Measurements from ENCODE around the gene OR6C2.
"Not testable (repeated sequence)": the region's sequence is repeated elsewhere in the genome, so short reads cannot be mapped to it uniquely, and the experiment has no call there.

Gene OR6C2

GRCh38 chr12:55472264-55472663 lies 28.4 kb downstream of the OR6C2 start:
- no peaks in the 10 kb centered on the region for H3K27me3 ChIP-seq (replicated peaks)
- H3K27ac ChIP-seq: no peak overlapping the region
- no peaks in the 10 kb centered on the region for H3K36me3 ChIP-seq (replicated peaks)
- no peak for TF ChIP-seq CTCF (IDR thresholded peaks at IDR 0.05; ENCODE audit: low read depth, low read length, missing control alignments)
- no peak for DNase-seq
- no peak overlapping the region for H3K4me3 ChIP-seq (ENCODE audit: low read depth, low read length)
- in situ Hi-C loops (cut with HindIII; ENCODE audit: low pct_ligation_motif_present, low sequenced_read_pairs): no loop called here

GRCh38 chr12:55479136-55479535 lies 35.3 kb downstream of the OR6C2 start:
- H3K36me3 ChIP-seq (replicated peaks); in situ Hi-C loops (cut with HindIII; ENCODE audit: low pct_ligation_motif_present, low sequenced_read_pairs); H3K27ac ChIP-seq; H3K27me3 ChIP-seq (replicated peaks); H3K4me3 ChIP-seq (ENCODE audit: low read depth, low read length); DNase-seq: not testable (repeated sequence)

- H3K27ac ChIP-seq; DNase-seq; in situ Hi-C loops (cut with HindIII; ENCODE audit: low pct_ligation_motif_present, low sequenced_read_pairs); H3K4me3 ChIP-seq (ENCODE audit: low read depth, low read length); H3K36me3 ChIP-seq (replicated peaks); H3K27me3 ChIP-seq (replicated peaks): not testable (repeated sequence)
Measured at GRCh38 chr12:55484284-55484683, 40.4 kb downstream of the OR6C2 start.

GRCh38 chr12:55492078-55492477 lies 48.2 kb downstream of the OR6C2 start, which contains the start of gene OR6C68:
Gene OR6C68, plus strand, starts transcription at chr12:55492378. Its CDS starts 0 bp downstream, at chr12:55492378.
- no peak within 1 kb of the TSS for H3K4me3 ChIP-seq (ENCODE audit: low read depth, low read length)
- H3K27me3 ChIP-seq (replicated peaks): no peaks in the 10 kb centered on the region
- H3K36me3 ChIP-seq (replicated peaks): no peaks in the 10 kb centered on the region
- TF ChIP-seq CTCF (IDR thresholded peaks at IDR 0.05; ENCODE audit: low read depth, low read length, missing control alignments): no peak
- no peak within 1 kb of the TSS for H3K27ac ChIP-seq
- DNase-seq: no peak
- in situ Hi-C loops (cut with HindIII; ENCODE audit: low pct_ligation_motif_present, low sequenced_read_pairs): no loop called here

- H3K27ac ChIP-seq: no peak overlapping the region
- no peak overlapping the region for H3K4me3 ChIP-seq (ENCODE audit: low read depth, low read length)
- H3K36me3 ChIP-seq (replicated peaks): no peaks in the 10 kb centered on the region
- no peak for DNase-seq
- H3K27me3 ChIP-seq (replicated peaks): no peaks in the 10 kb centered on the region
- in situ Hi-C loops (cut with HindIII; ENCODE audit: low pct_ligation_motif_present, low sequenced_read_pairs): no loop called here
- no peak for TF ChIP-seq CTCF (IDR thresholded peaks at IDR 0.05; ENCODE audit: low read depth, low read length, missing control alignments)
Measured at GRCh38 chr12:55495490-55495889, 51.6 kb downstream of the OR6C2 start.

- Histone ChIP-seq H3K27ac (no peak overlapping the region), H3K4me3 (ENCODE audit: low read depth, low read length) (no peak overlapping the region), H3K27me3 (replicated peaks) (no peaks in the 10 kb centered on the region), H3K36me3 (replicated peaks) (no peaks in the 10 kb centered on the region)
- in situ Hi-C loops (cut with HindIII; ENCODE audit: low pct_ligation_motif_present, low sequenced_read_pairs): no loop called here
- TF ChIP-seq CTCF (IDR thresholded peaks at IDR 0.05; ENCODE audit: low read depth, low read length, missing control alignments): no peak
- DNase-seq: no peak
Measured at GRCh38 chr12:55499231-55499630, 55.4 kb downstream of the OR6C2 start.

- DNase-seq: no peak
- Histone ChIP-seq H3K27me3 (replicated peaks) (no peaks in the 10 kb centered on the region), H3K4me3 (ENCODE audit: low read depth, low read length) (no peak overlapping the region), H3K36me3 (replicated peaks) (no peaks in the 10 kb centered on the region), H3K27ac (no peak overlapping the region)
- TF ChIP-seq CTCF (IDR thresholded peaks at IDR 0.05; ENCODE audit: low read depth, low read length, missing control alignments): no peak
- in situ Hi-C loops (cut with HindIII; ENCODE audit: low pct_ligation_motif_present, low sequenced_read_pairs): no loop called here
Measured at GRCh38 chr12:55499810-55500252, 56.0 kb downstream of the OR6C2 start.
